RWPE1 (cell line): ENCODE results near the gene MRPS18A.

Experiments used
- CTCF ChIA-PET: fragments of 350-600 bp; sonication (Branson Sonifier 250); formaldehyde crosslinking; extraction: SDS; loops from one replicate; lab custom pipeline; 2021; lab: Yijun Ruan, JAX
- POLR2A ChIA-PET: fragments of 400-600 bp; formaldehyde crosslinking; extraction: SDS; loops from one replicate; lab custom pipeline; 2020; ENCODE audit warnings: antibody characterized with exemption; ENCODE audit not compliant: low non-redundant PET; lab: Yijun Ruan, JAX
- DNase-seq: peaks from one replicate; pipeline ENCODE4 v3.0.0; 2012; ENCODE audit warnings: low spot score
- H3K27ac ChIP-seq: fragments of 450-650 bp; 2 replicates; pipeline ENCODE4 v1.5.1; 2017
- TF ChIP-seq, protein P1 (sequence below): fragments of 450-650 bp; conservative IDR thresholded peaks from 2 replicates; pipeline ENCODE4 v1.5.1; 2017; ENCODE audit warnings: low read depth, mild to moderate bottlenecking

MRPS18A gene

DNA sequence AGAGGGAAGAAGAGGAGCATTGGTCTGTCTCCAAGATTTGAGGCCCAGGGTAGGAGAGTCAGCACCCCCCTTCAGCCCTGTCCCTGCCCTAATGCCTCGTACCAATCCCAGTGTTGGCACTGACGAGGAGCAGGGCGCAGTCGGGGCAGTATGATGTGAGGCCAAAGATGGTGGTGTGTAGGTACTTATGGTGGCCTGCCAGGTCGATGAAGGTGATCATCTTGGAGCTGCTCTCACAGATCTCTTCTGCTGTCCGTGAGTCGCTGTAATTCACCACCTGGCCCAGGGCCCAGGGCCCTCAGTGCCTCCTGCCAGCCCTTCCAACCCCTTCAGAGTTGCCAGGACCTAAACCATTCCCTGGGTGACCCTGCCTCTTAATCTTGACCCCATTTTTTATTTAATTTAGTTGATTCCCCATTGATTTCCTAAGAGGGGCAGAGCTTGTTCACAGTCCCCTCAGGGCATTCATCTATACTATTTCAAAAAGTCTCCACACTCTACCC is 62.8 kb downstream of the MRPS18A start:
- TF ChIP-seq, protein P1, sequence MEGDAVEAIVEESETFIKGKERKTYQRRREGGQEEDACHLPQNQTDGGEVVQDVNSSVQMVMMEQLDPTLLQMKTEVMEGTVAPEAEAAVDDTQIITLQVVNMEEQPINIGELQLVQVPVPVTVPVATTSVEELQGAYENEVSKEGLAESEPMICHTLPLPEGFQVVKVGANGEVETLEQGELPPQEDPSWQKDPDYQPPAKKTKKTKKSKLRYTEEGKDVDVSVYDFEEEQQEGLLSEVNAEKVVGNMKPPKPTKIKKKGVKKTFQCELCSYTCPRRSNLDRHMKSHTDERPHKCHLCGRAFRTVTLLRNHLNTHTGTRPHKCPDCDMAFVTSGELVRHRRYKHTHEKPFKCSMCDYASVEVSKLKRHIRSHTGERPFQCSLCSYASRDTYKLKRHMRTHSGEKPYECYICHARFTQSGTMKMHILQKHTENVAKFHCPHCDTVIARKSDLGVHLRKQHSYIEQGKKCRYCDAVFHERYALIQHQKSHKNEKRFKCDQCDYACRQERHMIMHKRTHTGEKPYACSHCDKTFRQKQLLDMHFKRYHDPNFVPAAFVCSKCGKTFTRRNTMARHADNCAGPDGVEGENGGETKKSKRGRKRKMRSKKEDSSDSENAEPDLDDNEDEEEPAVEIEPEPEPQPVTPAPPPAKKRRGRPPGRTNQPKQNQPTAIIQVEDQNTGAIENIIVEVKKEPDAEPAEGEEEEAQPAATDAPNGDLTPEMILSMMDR: no peak
- POLR2A ChIA-PET: no interaction called here

GRCh38 chr6:43623880-43624785 is 63.5 kb downstream of the MRPS18A start:
- no peak for DNase-seq
- CTCF ChIA-PET: interaction anchor here (1.1 kb wide), 1 partner anchor 43 kb away, joined by 4 read pairs; no protein-coding TSS in a partner anchor
- TF ChIP-seq, protein P1: no peak
- POLR2A ChIA-PET: no interaction called here
- peak overlapping the region; percentile 6 for H3K27ac ChIP-seq

More for the DNA sequence above, 62.8 kb downstream of the MRPS18A start:
- DNase-seq: no peak
- peak overlapping the region; percentile 6 for H3K27ac ChIP-seq
- CTCF ChIA-PET: interaction anchor here (1.1 kb wide), 1 partner anchor 42 kb away, joined by 4 read pairs; no protein-coding TSS in a partner anchor

DNA sequence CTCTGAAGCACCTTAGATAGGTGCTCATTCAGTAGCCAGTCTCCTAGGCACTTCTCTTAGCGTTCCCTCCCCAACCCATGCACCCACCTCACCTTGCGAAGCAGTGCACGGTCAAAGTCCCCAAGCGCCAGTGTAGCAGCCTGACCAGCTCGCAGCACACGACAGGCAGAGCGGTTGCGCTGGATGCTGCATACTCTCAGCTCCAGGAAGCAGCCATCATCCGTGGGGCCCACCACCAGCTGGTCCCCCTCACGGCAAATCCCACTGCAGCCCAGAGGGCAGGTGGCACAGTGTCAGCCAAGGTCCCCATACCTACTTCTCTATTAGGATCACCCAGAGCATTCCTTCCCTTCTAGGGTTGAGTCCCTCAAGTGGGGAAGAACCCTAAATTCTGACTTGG is 65.0 kb downstream of the MRPS18A start:
- TF ChIP-seq, protein P1: no peak
- ChIA-PET POLR2A (no interaction called here), CTCF (no interaction called here)
- peak overlapping the region; percentile 3 for H3K27ac ChIP-seq
- no peak for DNase-seq

- TF ChIP-seq, protein P1: no peak
- H3K27ac ChIP-seq: peak overlapping the region; percentile 52
- ChIA-PET CTCF (interaction anchor here (2.3 kb wide), 1 partner anchor 14 kb away, joined by 9 read pairs; no protein-coding TSS in a partner anchor), POLR2A (no interaction called here)
- no peak for DNase-seq
These were observed 65.8 kb downstream of the MRPS18A start for GRCh38 chr6:43621836-43622180.
